K562 (cell line): Measurements from ENCODE around the gene CAPRIN2.

Source experiments
- ARID4B ChIP-seq: sonication (generic); formaldehyde crosslinking; IDR thresholded peaks from 2 replicates; pipeline ENCODE4 v1.8.0; 2022; ENCODE audit warnings: mild to moderate bottlenecking, missing genetic modification reagents
- ATF7 ChIP-seq: fragments of 450-650 bp; IDR thresholded peaks from 2 replicates; pipeline ENCODE4 v1.7.1; 2014; ENCODE audit warnings: mild to moderate bottlenecking, moderate library complexity
- KAT7 ChIP-seq: sonication (generic); formaldehyde crosslinking; IDR thresholded peaks from 2 replicates; pipeline ENCODE4 v1.8.0; 2022; ENCODE audit warnings: missing genetic modification reagents, mild to moderate bottlenecking, borderline replicate concordance
- MXI1 ChIP-seq: IDR thresholded peaks from 2 replicates; pipeline ENCODE4 v1.6.1; 2011; ENCODE audit warnings: low read depth, mild to moderate bottlenecking, improper control_type of control experiment, low read length
- PKNOX1 ChIP-seq: fragments of 450-650 bp; IDR thresholded peaks from 2 replicates; pipeline ENCODE4 v1.6.1; 2016
- POLR2A ChIP-seq: fragments of 450-650 bp; conservative IDR thresholded peaks from 2 replicates; pipeline ENCODE4 v1.6.1; 2016
- SIX5 ChIP-seq, 2 experiments: IDR thresholded peaks; 2 replicates each; pipeline ENCODE4 v1.6.1; 2011; ENCODE audit warnings: low read length in 2 of 2, borderline replicate concordance in 1 of 2, low read depth in 1 of 2, mild to moderate bottlenecking in 1 of 2, moderate library complexity in 1 of 2; ENCODE audit not compliant: insufficient read depth in 1 of 2
- YY1 ChIP-seq, 3 experiments: IDR thresholded peaks; 2 replicates each; pipeline ENCODE4 v1.6.1; 2011; ENCODE audit warnings: low read length in 2 of 3, mild to moderate bottlenecking in 2 of 3, moderate library complexity in 2 of 3, borderline replicate concordance in 1 of 3, control low read depth in 1 of 3, low read depth in 1 of 3; ENCODE audit not compliant: insufficient read depth in 3 of 3, insufficient replicate concordance in 2 of 3, control insufficient read depth in 1 of 3, insufficient read length in 1 of 3; ENCODE audit errors: extremely low read depth in 1 of 3

GRCh38 chr12:30719060-30719459, 35.7 kb downstream of the CAPRIN2 start:
- TF ChIP-seq MXI1 (no peak), YY1 (IDR thresholded peaks at IDR 0.05; ENCODE audit: borderline replicate concordance in 1 of 3, control insufficient read depth in 1 of 3, extremely low read depth in 1 of 3, insufficient read depth in 3 of 3, insufficient read length in 1 of 3, insufficient replicate concordance in 2 of 3, low read depth in 1 of 3, low read length in 2 of 3) (no peak), POLR2A (no peak), ARID4B (CRISPR knock-in tag) (no peak), KAT7 (CRISPR knock-in tag) (no peak), SIX5 (IDR thresholded peaks at IDR 0.05; ENCODE audit: borderline replicate concordance in 1 of 2, insufficient read depth in 1 of 2, low read depth in 1 of 2, low read length in 2 of 2) (no peak), PKNOX1 (no peak), ATF7 (no peak)
